ENCODE data around the gene C10orf105. TPM values are rescaled to one million over a fixed set of nuclear protein-coding genes. Genes with fewer than 3 reads are reported as not detected.

C10orf105 gene
- polyA plus RNA-seq (ENCODE audit: insufficient read length in 12 of 12): under 1 TPM in 9 of 12 donors, not detected in 3; 0.12 to 0.30 (median 0.22) TPM
- long read RNA-seq, donor 1: 0 reads
- long read RNA-seq, donor 2: 0 reads
- long read RNA-seq, donor 3: 0 reads
- long read RNA-seq, donor 4: 0 reads
- long read RNA-seq, donor 5: 0 reads
- long read RNA-seq, donor 6: 0 reads
- long read RNA-seq, donor 7: 0 reads
- long read RNA-seq, donor 8: 0 reads
- long read RNA-seq, donor 9: 0 reads
- long read RNA-seq, donor 10: 0 reads
- long read RNA-seq, donor 11: 0 reads

GRCh38 chr10:71719464-71720201, at the start of gene C10orf105:
Gene C10orf105 (minus strand): TSS chr10:71719778. CDS start chr10:71716337, 3,441 bp downstream.
- no peak for DNase-seq

GRCh38 chr10:71767420-71768035, 48.0 kb upstream of the C10orf105 start:
- DNase-seq: no peak

GRCh38 chr10:71766717-71767419, 47.3 kb upstream of the C10orf105 start:
- no peak for DNase-seq

- DNase-seq: no peak
Measured at GRCh38 chr10:71765906-71766716, 46.5 kb upstream of the C10orf105 start.

- DNase-seq: no peak
Measured at GRCh38 chr10:71765176-71765904, 45.8 kb upstream of the C10orf105 start.

- no peak for DNase-seq
Measured at GRCh38 chr10:71763352-71764127, 44.0 kb upstream of the C10orf105 start.

- no peak for DNase-seq
Measured at GRCh38 chr10:71762324-71762723, 42.7 kb upstream of the C10orf105 start.

- no peak for DNase-seq
Measured at GRCh38 chr10:71761541-71762113, 42.0 kb upstream of the C10orf105 start.

GRCh38 chr10:71761105-71761511, 41.5 kb upstream of the C10orf105 start:
- DNase-seq: no peak

GRCh38 chr10:71757399-71757922, 37.9 kb upstream of the C10orf105 start:
- DNase-seq: no peak

GRCh38 chr10:71756311-71757191, 37.0 kb upstream of the C10orf105 start:
- DNase-seq: no peak

- no peak for DNase-seq
Measured at GRCh38 chr10:71755179-71755879, 35.8 kb upstream of the C10orf105 start.

GRCh38 chr10:71754562-71754961, 35.0 kb upstream of the C10orf105 start:
- DNase-seq: no peak

GRCh38 chr10:71753960-71754505, 34.5 kb upstream of the C10orf105 start:
- DNase-seq: no peak

- no peak for DNase-seq
Measured at GRCh38 chr10:71753091-71753959, 33.7 kb upstream of the C10orf105 start.

Measured in muscle of arm (tissue), 14 donors.